Keratinocyte (primary cell): Measurements from ENCODE around the gene FTO. TPM values are rescaled to one million over a fixed set of nuclear protein-coding genes. Genes with fewer than 3 reads are reported as not detected.

Experiments used
- DNase-seq: peaks from one replicate; pipeline ENCODE4 v3.0.0-alpha.2; 2011; ENCODE audit warnings: low read depth, missing footprints, low spot score
- FAIRE-seq: peaks from 2 replicates; lab custom pipeline; 2011; peaks lifted over from hg19 to GRCh38; lab: Jason Lieb, UNC
- H2AFZ ChIP-seq: 2 replicates; pipeline ENCODE4 v1.6.0; 2012; ENCODE audit warnings: low read length, control low read depth, inconsistent platforms; ENCODE audit not compliant: control insufficient read depth
- H3K27ac ChIP-seq: 2 replicates; pipeline ENCODE4 v1.5.1; 2011; ENCODE audit warnings: low read length; ENCODE audit not compliant: control insufficient read depth, insufficient read depth
- H3K27me3 ChIP-seq: 3 replicates; pipeline ENCODE4 v1.6.0; 2011; ENCODE audit warnings: low read length; ENCODE audit not compliant: control insufficient read depth, insufficient read depth; ENCODE audit errors: extremely low read depth
- H3K36me3 ChIP-seq, 2 experiments: 2 replicates in 1 of 2; 3 replicates in 1 of 2; pipeline ENCODE4 v1.5.1; 2011; ENCODE audit warnings: low read length in 2 of 2, mild to moderate bottlenecking in 1 of 2; ENCODE audit not compliant: control insufficient read depth in 2 of 2, insufficient read depth in 2 of 2; ENCODE audit errors: extremely low read depth in 1 of 2
- H3K4me1 ChIP-seq: 3 replicates; pipeline ENCODE4 v1.5.1; 2011; ENCODE audit warnings: low read length; ENCODE audit not compliant: control insufficient read depth, insufficient read depth; ENCODE audit errors: extremely low read depth
- H3K4me2 ChIP-seq: 3 replicates; pipeline ENCODE4 v1.6.0; 2011; ENCODE audit warnings: low read depth, low read length; ENCODE audit not compliant: control insufficient read depth, insufficient read depth; ENCODE audit errors: extremely low read depth
- H3K4me3 ChIP-seq, 3 experiments: fragments of 200-600 bp in 1 of 3; sonication (generic) in 1 of 3; 2 replicates in 2 of 3; 3 replicates in 1 of 3; pipeline ENCODE4 v1.5.1; 2011 to 2016; ENCODE audit warnings: low read length in 3 of 3, mild to moderate bottlenecking in 3 of 3, control low read depth in 2 of 3, inconsistent platforms in 1 of 3, low read depth in 1 of 3, mixed read lengths in 1 of 3, mixed run types in 1 of 3, moderate library complexity in 1 of 3; ENCODE audit not compliant: control insufficient read depth in 2 of 3, insufficient read depth in 2 of 3; ENCODE audit errors: extremely low read depth in 1 of 3
- H3K79me2 ChIP-seq: 2 replicates; pipeline ENCODE4 v1.6.0; 2012; ENCODE audit warnings: low read length; ENCODE audit not compliant: control insufficient read depth, insufficient read depth
- H3K9ac ChIP-seq: 3 replicates; pipeline ENCODE4 v1.6.0; 2011; ENCODE audit warnings: low read length; ENCODE audit not compliant: control insufficient read depth, insufficient read depth; ENCODE audit errors: extremely low read depth
- H3K9me1 ChIP-seq: 3 replicates; pipeline ENCODE4 v1.6.0; 2011; ENCODE audit warnings: low read length; ENCODE audit not compliant: control insufficient read depth, insufficient read depth; ENCODE audit errors: extremely low read depth
- H3K9me3 ChIP-seq: 2 replicates; pipeline ENCODE4 v1.5.1; 2012; ENCODE audit warnings: low read depth, low read length; ENCODE audit not compliant: control insufficient read depth
- H4K20me1 ChIP-seq: 3 replicates; pipeline ENCODE4 v1.6.0; 2011; ENCODE audit warnings: low read length; ENCODE audit not compliant: control insufficient read depth, insufficient read depth; ENCODE audit errors: extremely low read depth
- CTCF ChIP-seq, 3 experiments: IDR thresholded peaks in 1 of 3; conservative IDR thresholded peaks in 1 of 3; optimal IDR thresholded peaks in 1 of 3; 2 replicates in 2 of 3; 3 replicates in 1 of 3; pipeline versions ENCODE3 to v1.5.1; 2011; ENCODE audit warnings: low read length in 3 of 3, mild to moderate bottlenecking in 3 of 3, moderate library complexity in 2 of 3, control low read depth in 1 of 3, inconsistent platforms in 1 of 3; ENCODE audit not compliant: insufficient read depth in 2 of 3; ENCODE audit errors: extremely low read depth in 1 of 3
- EZH2 ChIP-seq: IDR thresholded peaks from one replicate; pipeline ENCODE4 v1.6.1; 2012; ENCODE audit warnings: inconsistent platforms, mild to moderate bottlenecking, low read length, moderate library complexity
- dilution Hi-C: fragments of 300-500 bp; cut with MboI; formaldehyde crosslinking; loops from one replicate; pipeline ENCODE4 v1.7.0; 2020; ENCODE audit warnings: low sequenced_read_pairs; ENCODE audit not compliant: extremely low pct_ligation_motif_present
- polyA plus RNA-seq, 5 experiments: library from polyadenylated mRNA; depleted of rRNA in 3 of 5; stranded (reverse) in 3 of 5; stranded (forward) in 1 of 5; unstranded in 1 of 5; fragments of >200 nt; gene quantifications; 1 replicate in 1 of 5; 2 replicates in 3 of 5; 3 replicates in 1 of 5; pipeline versions ENCODE4 v1.2.1 to v1.2.3, GENCODE V29; 2011 to 2012; ENCODE audit warnings: missing spikeins in 2 of 5, low read depth in 1 of 5, low replicate concordance in 1 of 5

FTO gene
- polyA plus RNA-seq, 1 donor (not counting 4 experiments of a cell fraction or from before 2014, with no cell fraction given), result 56.4 TPM

GRCh38 chr16:54027995-54028394 is 324.0 kb downstream of the FTO start:
- Histone ChIP-seq H3K4me1 (peaks cover 22% of the 10 kb centered on the region), H3K79me2 (no peaks in the 10 kb centered on the region), H4K20me1 (no peaks in the 10 kb centered on the region), H3K9me1 (no peaks in the 10 kb centered on the region), H3K9ac (no peak overlapping the region), H3K4me2 (peak overlapping the region; percentile 22), H3K9me3 (peaks cover 8% of the 10 kb centered on the region), H2AFZ (no peak overlapping the region), H3K27me3 (no peaks in the 10 kb centered on the region), H3K27ac (peak overlapping the region; percentile 21), H3K36me3 (peaks cover 0 to 3% of the 10 kb centered on the region in 2 experiments), H3K4me3 (peak overlapping the region in 1 of 3 experiments; percentile 27)
- FAIRE-seq (peak; percentile 41), DNase-seq (no peak)
- no peak for TF ChIP-seq CTCF (optimal IDR thresholded peaks at IDR 0.05 in 1 of 3, IDR thresholded peaks at IDR 0.05 in 1 of 3, conservative IDR thresholded peaks at IDR 0.05 in 1 of 3; ENCODE audit: extremely low read depth in 1 of 3, insufficient read depth in 2 of 3, low read length in 3 of 3)
- TF ChIP-seq EZH2, result no peak
- dilution Hi-C loops, result no loop called here

- Histone ChIP-seq H3K27me3 (no peaks in the 10 kb centered on the region), H3K4me1 (peaks cover 22% of the 10 kb centered on the region), H2AFZ (no peak overlapping the region), H3K27ac (no peak overlapping the region), H3K9ac (no peak overlapping the region), H3K9me1 (no peaks in the 10 kb centered on the region), H3K36me3 (peaks cover 0 to 3% of the 10 kb centered on the region in 2 experiments), H3K79me2 (no peaks in the 10 kb centered on the region), H3K4me3 (no peak overlapping the region), H3K4me2 (no peak overlapping the region), H4K20me1 (no peaks in the 10 kb centered on the region), H3K9me3 (peaks cover 8% of the 10 kb centered on the region)
- no peak for TF ChIP-seq CTCF (optimal IDR thresholded peaks at IDR 0.05 in 1 of 3, IDR thresholded peaks at IDR 0.05 in 1 of 3, conservative IDR thresholded peaks at IDR 0.05 in 1 of 3; ENCODE audit: extremely low read depth in 1 of 3, insufficient read depth in 2 of 3, low read length in 3 of 3)
- TF ChIP-seq EZH2, result no peak
- FAIRE-seq (no peak), DNase-seq (no peak)
- dilution Hi-C loops, result no loop called here
These were observed 326.5 kb downstream of the FTO start for GRCh38 chr16:54030451-54030850.
